Right lobe of liver (tissue), 6 donors: ENCODE results near the gene PTPRK. TPM values are rescaled to one million over a fixed set of nuclear protein-coding genes. Genes with fewer than 3 reads are reported as not detected.

Experiments used
- ATAC-seq, 4 donors: fragments of 200-7000 bp; cut with Tn5 transposase; one replicate each; pipeline ENCODE4 v1.9.1; 2020; ENCODE audit warnings: mild to moderate bottlenecking in 4 of 4, moderate library complexity in 4 of 4
- DNase-seq, 3 donors: peaks; one replicate each; pipeline ENCODE4 v3.0.0-alpha.2; 2020
- H3K27ac ChIP-seq, 3 donors: fragments of 200-600 bp; one replicate each; pipeline ENCODE4 v1.8.0; 2022
- H3K27me3 ChIP-seq, 2 donors: fragments of 200-600 bp; one replicate each; pipeline ENCODE4 v1.8.0; 2022
- H3K36me3 ChIP-seq, 4 donors: fragments of 200-600 bp; sonication (generic) in 1 of 4; one replicate each; pipeline versions ENCODE4 v1.5.1 to v1.8.0; 2017 to 2022; ENCODE audit warnings: control low read depth in 1 of 4
- H3K4me1 ChIP-seq, 4 donors: fragments of 200-600 bp; sonication (generic) in 1 of 4; one replicate each; pipeline versions ENCODE4 v1.5.1 to v1.8.0; 2017 to 2022; ENCODE audit warnings: control low read depth in 1 of 4
- H3K4me3 ChIP-seq, 3 donors: fragments of 200-600 bp; one replicate each; pipeline ENCODE4 v1.8.0; 2022
- H3K9me3 ChIP-seq, 4 donors: fragments of 200-600 bp; sonication (generic) in 1 of 4; one replicate each; pipeline versions ENCODE4 v1.5.1 to v1.8.0; 2017 to 2022; ENCODE audit warnings: control low read depth in 1 of 4
- CTCF ChIP-seq, 4 donors: fragments of 200-600 bp in 3 of 4; fragments of 450-650 bp in 1 of 4; IDR thresholded peaks; one replicate each; pipeline versions ENCODE4 v1.5.1 to v1.8.0; 2016 to 2022; ENCODE audit warnings: antibody characterized with exemption in 4 of 4, mild to moderate bottlenecking in 2 of 4
- POLR2A ChIP-seq: fragments of 450-650 bp; IDR thresholded peaks from one replicate; pipeline ENCODE4 v1.6.1; 2017; ENCODE audit warnings: antibody characterized with exemption, mild to moderate bottlenecking
- WGBS: methylation state at CpG from one replicate; pipeline ENCODE4 v1.1.6; 2018; ENCODE audit warnings: low coverage, low lambda C conversion rate; ENCODE audit not compliant: insufficient coverage; ENCODE audit errors: missing lambda C conversion rate; 5-methylcytosine and 5-hydroxymethylcytosine counted together
- intact Hi-C, 2 donors: fragments of 100-400 bp; cut with DNase I; formaldehyde crosslinking; loops; one replicate each; pipeline versions ENCODE4 v1.11.2 to v1.14.1; 2022
- total RNA-seq, 6 experiments: library from RNA; depleted of rRNA in 2 of 6; stranded (reverse); fragments of >200 nt in 2 of 6; fragmentation: NEBNext Ultra II Directional in 3 of 6; extraction: Animal tissue kit (Norgen Biotek cat#: 25700) in 3 of 6; gene quantifications; one replicate each; pipeline versions ENCODE4 v1.1.0 to v1.2.4, GENCODE V29; 2016 to 2023
- donor health status: DM: no; HTN: yes; CAD: no.
- donor health status: DM: no; HTN: no; CAD: no.
- donor health status: DM: no; HTN: no; CAD: no.
- donor health status: DM: no; HTN: yes; CAD: no.
- donor health status: DM: no; HTN: yes; CAD: no.

PTPRK gene
- total RNA-seq, 6 experiments from 2014 or later: 27.7 to 54.5 (median 35.7) TPM

- ATAC-seq: no peak
- Histone ChIP-seq H3K9me3 (no peaks in the 10 kb centered on the region), H3K27me3 (no peaks in the 10 kb centered on the region), H3K36me3 (no peaks in the 10 kb centered on the region), H3K27ac (no peak overlapping the region), H3K4me3 (no peak overlapping the region), H3K4me1 (no peaks in the 10 kb centered on the region)
- no peak for TF ChIP-seq POLR2A
- no peak for TF ChIP-seq CTCF (IDR thresholded peaks at IDR 0.05)
- 77% methylated on average over 1 of the region's 1 CpG for WGBS
- DNase-seq: no peak
- intact Hi-C loops: no loop called here
These were observed 495.4 kb downstream of the PTPRK start for GRCh38 chr6:128024969-128025368.

GRCh38 chr6:128024046-128024445, 496.4 kb downstream of the PTPRK start:
- no peak for TF ChIP-seq CTCF (IDR thresholded peaks at IDR 0.05)
- TF ChIP-seq POLR2A: no peak
- Histone ChIP-seq H3K9me3 (no peaks in the 10 kb centered on the region), H3K4me1 (no peaks in the 10 kb centered on the region), H3K27me3 (no peaks in the 10 kb centered on the region), H3K27ac (no peak overlapping the region), H3K36me3 (no peaks in the 10 kb centered on the region), H3K4me3 (no peak overlapping the region)
- DNase-seq (no peak), ATAC-seq (no peak)
- WGBS: 100% methylated on average over 1 of the region's 1 CpG
- intact Hi-C loops: no loop called here

GRCh38 chr6:128018821-128019220, 501.6 kb downstream of the PTPRK start:
- DNase-seq: no peak
- H3K27ac ChIP-seq: no peak overlapping the region
- H3K4me1 ChIP-seq: no peaks in the 10 kb centered on the region
- WGBS: 85% methylated on average over 2 of the region's 2 CpGs
- H3K27me3 ChIP-seq: no peaks in the 10 kb centered on the region
- no peaks in the 10 kb centered on the region for H3K36me3 ChIP-seq
- ATAC-seq: no peak
- H3K9me3 ChIP-seq: no peaks in the 10 kb centered on the region
- H3K4me3 ChIP-seq: no peak overlapping the region
- TF ChIP-seq CTCF (IDR thresholded peaks at IDR 0.05) (no peak), POLR2A (no peak)
- intact Hi-C loops: no loop called here

- H3K4me1 ChIP-seq: no peaks in the 10 kb centered on the region
- no peak overlapping the region for H3K27ac ChIP-seq
- ATAC-seq (no peak), DNase-seq (no peak)
- H3K9me3 ChIP-seq: no peaks in the 10 kb centered on the region
- no peak overlapping the region for H3K4me3 ChIP-seq
- H3K27me3 ChIP-seq: no peaks in the 10 kb centered on the region
- intact Hi-C loops: no loop called here
- no peak for TF ChIP-seq POLR2A
- TF ChIP-seq CTCF (IDR thresholded peaks at IDR 0.05): no peak
- H3K36me3 ChIP-seq: no peaks in the 10 kb centered on the region
These were observed 503.1 kb downstream of the PTPRK start for GRCh38 chr6:128017288-128017687.

GRCh38 chr6:128007658-128008057, 512.7 kb downstream of the PTPRK start:
- intact Hi-C loops: no loop called here
- Histone ChIP-seq H3K27me3 (no peaks in the 10 kb centered on the region), H3K9me3 (no peaks in the 10 kb centered on the region), H3K36me3 (no peaks in the 10 kb centered on the region), H3K4me1 (peaks cover 0 to 8% (median 3%) of the 10 kb centered on the region in 4 donors), H3K27ac (peak overlapping the region in 2 of 3 donors; percentile 5 to 63), H3K4me3 (no peak overlapping the region)
- DNase-seq (no peak), ATAC-seq (peak; percentile 83 to 93 (median 90))
- WGBS: 19% methylated on average over 1 of the region's 1 CpG
- peak; percentile 7 to 18 (median 14) for TF ChIP-seq CTCF (IDR thresholded peaks at IDR 0.05)
- no peak for TF ChIP-seq POLR2A
